GM18868 (cell line): ENCODE measurements around the gene ASTN1.

ENCODE experiments used
- ATAC-seq: cut with Tn5 transposase; IDR thresholded peaks from one replicate; pipeline ENCODE4 v1.9.1; 2021; ENCODE audit warnings: mild to moderate bottlenecking, moderate library complexity; ENCODE audit not compliant: unreplicated experiment

Gene ASTN1

DNA sequence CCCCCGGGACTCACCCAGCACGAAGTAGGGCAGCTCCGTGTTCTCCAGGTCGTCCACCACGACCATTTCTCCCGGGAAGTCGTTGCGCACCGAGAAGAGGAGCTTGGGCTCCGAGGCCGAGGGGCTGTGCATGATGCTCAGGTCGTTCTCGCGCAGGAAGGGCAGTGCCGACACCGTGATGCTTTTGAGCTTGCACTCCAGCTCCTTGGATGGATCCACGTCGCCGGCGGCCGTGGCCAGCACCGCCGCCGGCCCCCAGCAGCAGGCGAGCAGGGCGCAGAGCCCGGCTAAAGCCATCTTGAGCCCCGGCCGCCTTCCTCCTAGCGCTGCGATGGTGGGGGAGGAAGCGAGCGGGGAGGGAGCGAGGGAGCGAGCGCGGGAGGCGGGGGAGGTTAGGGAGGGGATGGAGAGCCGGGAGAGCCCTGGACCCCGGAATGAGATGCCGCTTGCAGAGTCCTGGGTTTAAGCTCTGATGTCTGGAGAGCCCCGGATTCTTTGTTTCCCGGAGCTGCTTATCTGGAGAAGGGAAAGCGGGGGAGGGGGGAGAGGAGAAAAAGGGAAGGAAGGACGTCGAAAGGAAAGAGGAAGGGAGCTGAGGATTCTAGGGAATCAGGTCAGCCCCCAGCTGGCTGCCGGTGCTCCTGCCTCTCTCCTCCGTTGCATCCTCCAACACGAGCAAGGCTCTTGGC lies at the start of gene ASTN1:
TSS of gene ASTN1 (minus strand) at position 333 of the 689 bp plus-strand sequence. CDS start at position 297, 36 bp downstream.
- ATAC-seq: no peak

DNA sequence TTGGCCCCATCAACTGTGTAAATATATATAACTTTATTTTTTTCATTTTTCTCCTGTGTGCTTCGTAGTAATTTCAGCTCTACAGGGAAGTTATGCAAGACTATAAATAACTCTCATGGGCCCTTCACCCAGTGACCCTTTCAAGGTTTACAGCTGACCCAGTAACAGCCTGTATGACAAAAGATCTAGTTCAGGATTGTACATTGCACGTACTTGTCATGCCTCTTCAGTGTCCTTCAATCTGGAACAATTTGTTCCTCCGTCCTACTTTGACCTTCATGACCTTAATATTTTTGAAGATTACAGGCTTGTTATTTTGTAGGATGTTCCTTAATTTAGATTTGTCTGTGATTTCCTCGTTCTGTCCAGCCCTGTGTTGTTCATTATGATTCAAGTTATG lies 46.7 kb upstream of the ASTN1 start:
- no peak for ATAC-seq

DNA sequence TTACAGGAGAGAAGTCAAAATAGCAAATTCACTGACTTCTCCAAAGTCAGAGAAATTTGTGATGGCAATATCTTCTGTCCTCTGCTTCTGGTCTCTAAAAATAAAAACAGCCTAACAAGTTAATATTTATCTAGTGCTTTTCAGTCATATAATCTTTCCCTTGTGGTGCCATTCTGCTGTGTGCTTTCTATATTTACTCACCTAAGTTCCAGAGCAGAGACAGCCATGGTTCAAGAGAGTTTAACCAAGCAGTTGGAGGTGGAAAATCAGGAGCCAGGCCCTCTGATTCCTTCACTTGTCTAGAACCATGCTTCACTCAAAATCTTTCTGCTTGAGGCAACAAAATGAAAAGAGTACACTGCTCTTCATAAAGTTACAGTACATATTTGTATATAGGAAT lies 45.6 kb upstream of the ASTN1 start:
- no peak for ATAC-seq

DNA sequence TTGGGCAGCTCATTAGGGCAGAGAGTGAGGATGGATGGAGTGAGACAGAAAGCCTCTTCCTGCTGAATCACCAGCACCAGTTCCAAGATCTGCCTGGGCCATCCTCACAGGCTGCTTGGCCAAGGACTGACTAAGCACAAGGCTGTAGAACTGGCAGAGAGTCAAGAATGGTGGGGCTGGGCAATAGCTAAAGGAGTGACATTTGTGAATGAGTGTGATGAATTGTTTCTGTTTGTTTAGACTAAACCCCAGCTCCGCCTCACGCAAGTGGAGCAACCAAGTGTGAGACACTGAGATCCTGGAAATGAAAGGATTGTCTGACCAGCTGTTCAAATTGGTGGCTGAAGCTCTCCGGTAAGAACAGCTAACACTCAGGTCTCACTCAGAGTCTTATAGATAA lies 44.8 kb upstream of the ASTN1 start:
- no peak for ATAC-seq

DNA sequence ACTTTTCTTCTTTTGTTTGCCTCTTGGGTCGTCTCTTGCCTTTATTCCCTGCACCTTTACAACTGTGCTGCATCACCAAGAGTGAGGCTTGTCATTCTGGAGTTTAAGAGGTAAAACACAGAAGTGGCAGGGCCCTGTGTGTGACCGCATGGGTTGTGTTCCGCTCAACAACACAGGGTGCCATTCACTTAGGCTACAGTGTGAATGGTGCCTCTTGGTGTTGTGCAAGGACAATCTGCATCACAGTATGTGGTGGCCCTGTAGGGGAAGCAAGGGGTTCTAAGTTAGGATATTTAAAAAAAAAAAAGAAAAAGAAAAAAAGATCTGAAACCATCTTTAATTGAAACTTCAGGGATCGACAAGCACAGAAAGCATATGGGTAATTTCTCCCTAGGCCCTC lies 44.4 kb upstream of the ASTN1 start:
- no peak for ATAC-seq

DNA sequence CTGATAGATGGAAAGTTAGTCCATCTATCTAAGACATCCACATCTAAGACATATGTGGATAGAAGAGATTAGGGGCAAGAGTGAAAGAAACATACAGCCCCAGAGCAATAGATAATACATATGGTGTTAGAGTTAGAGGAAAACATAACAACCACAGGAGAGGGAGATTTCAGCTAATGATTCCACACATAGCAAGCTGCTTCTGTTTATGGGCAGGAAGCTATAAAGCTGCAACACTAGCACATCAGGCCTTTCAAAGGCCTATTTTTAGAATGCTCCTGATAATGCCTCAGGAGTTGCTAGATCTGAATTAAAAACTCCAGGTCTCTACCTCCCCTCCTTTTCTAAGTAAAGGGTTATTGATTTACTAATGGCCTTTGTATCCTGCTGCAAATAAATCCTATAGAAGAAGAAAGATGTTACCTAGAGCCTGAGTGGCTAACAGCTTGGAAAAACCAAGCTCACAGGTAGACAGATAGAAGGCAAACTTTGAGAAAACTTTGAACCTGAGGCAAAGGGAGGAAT lies 42.4 kb upstream of the ASTN1 start:
- ATAC-seq: no peak

DNA sequence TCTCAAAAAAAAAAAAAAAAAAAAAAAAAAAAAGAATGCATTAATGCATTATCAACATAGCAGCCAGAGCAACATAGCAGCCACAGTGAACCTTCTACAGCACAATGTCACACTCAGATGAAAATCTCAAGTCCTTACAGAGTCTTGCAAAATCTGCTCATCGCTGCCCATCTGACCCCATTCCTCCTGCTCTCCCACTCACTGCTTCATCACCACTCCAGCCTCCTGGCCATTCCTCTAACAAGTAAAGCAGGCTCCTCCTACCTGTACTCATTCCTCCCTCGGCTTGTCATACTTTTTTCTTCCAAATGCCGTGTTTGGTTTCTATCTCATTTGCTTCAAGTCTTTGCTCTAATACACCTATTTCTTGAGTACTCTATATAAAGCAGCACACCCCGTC lies 35.8 kb upstream of the ASTN1 start:
- ATAC-seq: no peak

DNA sequence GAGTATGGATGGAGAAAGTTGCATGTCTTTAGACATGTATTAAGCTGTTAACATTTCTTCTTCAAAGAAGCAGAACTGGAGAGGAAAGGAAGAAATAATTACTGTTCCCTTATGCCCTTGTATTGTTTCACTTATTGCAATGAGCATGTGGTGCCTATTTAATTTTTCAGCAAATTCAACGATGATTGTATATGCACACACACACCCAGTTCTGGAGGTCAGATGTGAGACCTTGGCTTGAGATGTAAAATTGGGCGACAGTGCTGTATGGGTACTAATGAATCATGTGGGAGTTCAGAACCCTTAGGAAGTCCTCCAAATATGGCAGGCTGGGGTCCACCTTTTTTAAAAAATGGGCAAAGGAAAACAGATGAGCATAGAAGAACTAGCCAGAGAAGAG lies 33.7 kb upstream of the ASTN1 start:
- no peak for ATAC-seq

DNA sequence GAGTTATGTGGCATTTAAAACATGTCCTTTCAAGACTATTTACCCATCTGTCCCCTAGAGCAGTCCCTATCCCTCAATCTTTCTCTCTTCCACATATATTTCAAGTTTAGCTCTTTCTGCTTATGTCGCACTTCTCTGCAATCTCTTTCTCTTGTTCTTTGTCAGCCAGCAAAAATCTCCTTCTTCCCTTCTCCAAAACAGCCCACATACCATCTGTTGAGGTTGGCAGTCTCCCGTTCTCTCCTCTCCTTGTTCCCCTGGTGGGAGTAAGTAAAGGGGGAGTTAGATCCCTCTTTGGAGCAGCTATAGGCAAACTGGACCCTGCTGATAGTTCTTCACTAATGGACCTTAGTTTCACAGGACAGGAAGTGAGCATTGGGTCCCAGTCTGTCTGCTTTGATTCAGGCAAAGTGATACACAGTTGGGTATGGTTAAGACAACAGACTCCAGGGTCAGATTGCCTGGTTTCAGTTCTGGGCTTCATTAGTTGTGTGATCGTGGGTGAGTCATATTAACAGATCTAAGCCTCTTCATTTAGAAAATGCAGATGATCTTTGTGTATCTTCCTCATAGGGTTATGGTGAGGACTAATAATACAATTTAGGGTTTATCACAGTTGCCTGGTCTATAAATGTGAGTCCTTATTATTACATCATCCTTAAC lies 25.9 kb upstream of the ASTN1 start:
- ATAC-seq: no peak

DNA sequence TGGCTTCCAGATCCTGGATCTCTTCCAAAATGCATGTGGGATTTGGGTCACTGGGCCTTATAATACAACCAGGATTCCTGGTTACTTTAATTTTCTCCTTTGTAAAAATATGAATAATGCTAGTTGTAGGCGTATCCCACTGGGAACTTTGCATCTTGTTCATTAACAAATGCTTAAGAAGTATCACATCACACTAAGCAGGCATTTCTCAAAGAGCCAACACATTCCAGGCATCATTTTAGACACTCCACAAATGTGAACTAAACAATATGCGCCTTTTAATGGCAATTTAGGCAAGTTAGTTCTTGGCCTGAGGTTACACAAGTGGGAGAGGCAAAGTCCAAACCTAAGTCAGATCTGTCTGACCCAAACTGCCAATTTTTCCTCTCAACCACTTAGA lies 22.1 kb upstream of the ASTN1 start:
- ATAC-seq: no peak

DNA sequence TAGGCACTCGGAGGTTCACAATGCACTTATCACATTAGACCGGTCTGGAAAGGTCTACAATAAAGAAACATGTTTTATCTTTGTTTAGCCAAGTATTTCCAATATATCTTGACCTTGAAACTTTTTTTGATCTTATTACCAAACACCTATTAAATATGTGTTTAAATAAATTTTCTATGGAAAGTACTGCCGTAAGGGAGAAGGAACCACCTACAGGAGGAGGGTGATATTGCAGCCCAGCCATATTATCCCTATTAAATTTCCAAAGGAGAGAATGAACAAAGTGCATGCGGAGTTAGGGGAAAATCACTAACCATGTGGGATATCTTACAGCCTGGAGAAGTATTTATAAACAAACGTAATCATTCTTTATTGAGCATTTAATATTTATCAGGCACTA lies 20.7 kb upstream of the ASTN1 start:
- ATAC-seq: no peak

DNA sequence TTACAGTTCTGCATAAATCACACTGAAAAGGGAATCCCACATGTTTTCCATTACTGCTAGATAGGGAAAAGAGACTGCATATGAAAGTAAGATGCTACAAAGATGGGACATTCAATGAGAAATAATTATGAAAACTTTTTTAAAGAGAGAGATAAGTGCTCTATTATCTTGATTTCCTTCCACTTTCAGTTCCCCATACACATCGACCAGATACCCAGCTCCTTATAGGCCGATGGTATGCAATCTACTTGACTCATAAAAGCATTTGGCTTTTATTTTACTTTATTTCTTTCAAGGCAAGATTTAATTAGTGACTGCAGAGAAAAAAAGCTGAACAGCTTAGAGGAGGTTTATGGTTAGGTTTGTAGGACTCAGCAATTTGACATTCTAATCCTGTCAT lies 19.3 kb upstream of the ASTN1 start:
- no peak for ATAC-seq

DNA sequence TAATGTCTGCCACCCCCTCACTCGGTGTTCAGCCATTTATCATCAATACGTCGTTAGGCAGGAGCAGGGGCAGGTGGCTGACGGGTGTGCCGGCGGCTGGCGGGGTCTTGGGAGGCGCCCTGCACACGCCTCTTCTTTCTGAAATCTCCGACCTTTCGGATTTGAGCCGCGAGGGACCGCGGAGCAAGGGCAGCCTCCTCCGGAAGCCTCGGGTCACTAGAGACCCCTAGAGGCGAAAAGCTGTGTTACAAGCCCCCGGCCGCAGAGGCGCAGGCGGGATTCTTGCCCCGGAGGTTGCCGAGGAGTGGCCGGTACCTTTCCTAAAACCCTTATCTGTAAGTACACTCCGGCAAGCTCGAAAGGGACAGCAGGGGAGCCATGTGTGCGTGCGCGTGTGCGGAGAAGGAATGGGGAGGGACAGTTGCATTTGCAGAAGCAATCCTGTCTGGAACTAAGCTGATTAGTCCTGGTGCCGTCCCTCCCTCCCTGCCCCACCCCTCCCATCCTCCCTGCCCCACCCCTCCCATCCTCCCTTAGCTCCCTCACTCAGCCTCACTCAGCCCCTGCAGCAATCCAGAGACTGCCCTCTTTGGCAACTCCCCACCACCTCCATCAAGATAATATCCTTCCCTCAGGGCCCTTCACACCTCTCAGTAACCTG lies 17.2 kb upstream of the ASTN1 start:
- peak; percentile 98 for ATAC-seq

DNA sequence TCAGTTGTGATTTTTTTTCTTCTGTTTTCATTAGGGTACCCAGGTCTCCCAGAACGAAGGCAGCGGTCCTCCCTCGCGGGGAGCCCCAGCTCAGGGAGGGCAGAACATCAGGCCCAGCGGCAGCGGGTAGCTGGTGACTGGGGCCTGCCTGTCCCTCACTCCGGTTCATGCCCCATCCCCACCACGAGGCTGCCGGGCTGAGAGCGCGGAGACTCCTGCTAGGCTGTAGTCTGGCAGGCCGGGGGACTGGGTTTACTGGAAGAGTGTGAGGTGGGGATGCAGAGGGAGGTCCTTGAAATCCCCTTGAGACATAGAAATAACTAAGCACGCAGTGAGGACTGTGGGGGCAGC lies 16.7 kb upstream of the ASTN1 start:
- no peak for ATAC-seq

DNA sequence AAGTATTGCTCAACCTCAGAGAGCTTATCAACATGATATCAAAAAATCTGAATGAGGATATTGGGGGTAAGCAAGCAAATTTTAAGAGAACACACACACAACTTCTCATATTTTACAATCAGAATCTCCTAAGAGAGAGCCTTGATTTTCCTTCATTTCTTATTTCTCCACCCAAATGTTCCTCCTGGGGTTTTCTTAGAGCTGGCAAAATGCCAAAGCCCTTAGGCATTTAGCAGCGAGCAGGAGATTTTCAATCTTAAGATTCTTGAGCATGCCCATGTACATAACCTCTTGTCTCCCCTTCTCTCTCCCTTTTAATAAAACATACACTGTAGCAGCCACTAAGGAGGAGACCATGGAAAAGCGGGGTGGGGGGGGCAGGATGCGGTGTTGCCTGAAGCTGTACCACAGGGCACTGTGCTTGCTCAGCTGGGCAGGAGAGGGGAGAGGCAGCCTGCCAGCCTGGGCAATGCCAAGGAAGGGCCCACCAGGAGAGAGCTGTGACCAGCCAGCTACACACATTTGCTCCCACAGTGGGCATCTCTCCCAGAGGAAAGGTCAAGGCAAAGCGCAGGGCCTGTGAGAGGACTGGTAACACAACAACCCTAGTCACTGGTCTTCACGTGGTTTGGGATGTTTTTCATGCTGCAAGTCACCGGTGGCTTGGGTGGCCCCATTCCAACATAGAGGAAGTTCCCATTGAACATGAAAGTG lies 10.6 kb upstream of the ASTN1 start:
- ATAC-seq: no peak

DNA sequence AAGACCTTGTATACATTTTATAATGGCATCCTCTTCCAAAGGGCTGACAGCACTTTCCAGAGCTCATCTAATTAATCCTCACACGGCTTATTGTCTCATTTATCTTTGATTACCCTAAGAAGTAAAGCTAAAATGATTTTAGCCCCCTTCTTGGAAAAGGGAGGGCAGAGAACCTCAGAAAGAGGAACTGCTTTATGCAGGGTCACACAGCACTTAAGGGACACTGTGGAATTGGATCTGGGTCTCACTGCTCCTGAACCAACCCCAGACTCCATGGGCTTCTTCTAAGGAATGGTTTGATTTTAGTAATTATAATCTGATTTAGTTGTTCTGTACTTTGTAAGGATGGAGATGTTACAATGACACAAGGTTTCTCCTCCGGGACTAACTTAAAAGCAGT lies 9.5 kb upstream of the ASTN1 start:
- no peak for ATAC-seq

DNA sequence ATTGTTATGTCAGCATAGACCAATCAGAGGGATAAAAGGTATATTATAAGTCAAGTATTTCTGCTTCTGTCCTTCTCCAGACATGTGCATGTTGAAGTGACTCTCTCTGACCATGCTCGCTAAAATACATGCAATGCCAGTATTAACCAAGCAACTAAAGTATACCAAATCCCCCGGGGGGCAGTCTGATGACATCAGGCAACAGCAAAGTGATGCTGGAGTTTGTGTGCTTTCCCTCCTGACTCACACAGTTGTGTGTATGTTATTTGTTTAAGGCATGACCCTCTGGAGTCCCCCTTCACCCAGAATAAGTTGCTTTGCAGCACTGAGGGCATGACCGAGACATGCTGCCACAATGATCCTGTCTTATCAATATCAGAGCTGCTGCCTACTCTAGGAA lies 8.4 kb upstream of the ASTN1 start:
- ATAC-seq: peak; percentile 32

DNA sequence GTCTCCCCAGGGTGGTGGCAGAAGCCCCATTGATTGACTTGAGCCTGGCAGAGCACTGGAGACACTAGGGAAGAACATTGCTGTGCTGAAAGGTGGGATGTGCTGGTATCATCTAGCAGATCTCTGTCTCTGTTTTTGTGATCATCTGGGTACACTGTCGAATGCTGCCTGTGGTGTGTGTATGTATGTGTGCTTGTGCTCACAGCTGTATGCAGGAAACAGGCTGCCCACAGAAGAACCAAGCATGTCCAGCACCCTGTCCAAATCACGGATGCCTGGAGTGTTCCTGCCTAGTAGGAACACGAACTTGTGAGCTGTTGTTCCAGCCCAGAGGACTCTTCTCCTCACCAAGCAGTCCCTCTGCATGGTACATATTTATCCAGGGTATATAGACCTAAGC lies 7.8 kb upstream of the ASTN1 start:
- ATAC-seq: no peak

DNA sequence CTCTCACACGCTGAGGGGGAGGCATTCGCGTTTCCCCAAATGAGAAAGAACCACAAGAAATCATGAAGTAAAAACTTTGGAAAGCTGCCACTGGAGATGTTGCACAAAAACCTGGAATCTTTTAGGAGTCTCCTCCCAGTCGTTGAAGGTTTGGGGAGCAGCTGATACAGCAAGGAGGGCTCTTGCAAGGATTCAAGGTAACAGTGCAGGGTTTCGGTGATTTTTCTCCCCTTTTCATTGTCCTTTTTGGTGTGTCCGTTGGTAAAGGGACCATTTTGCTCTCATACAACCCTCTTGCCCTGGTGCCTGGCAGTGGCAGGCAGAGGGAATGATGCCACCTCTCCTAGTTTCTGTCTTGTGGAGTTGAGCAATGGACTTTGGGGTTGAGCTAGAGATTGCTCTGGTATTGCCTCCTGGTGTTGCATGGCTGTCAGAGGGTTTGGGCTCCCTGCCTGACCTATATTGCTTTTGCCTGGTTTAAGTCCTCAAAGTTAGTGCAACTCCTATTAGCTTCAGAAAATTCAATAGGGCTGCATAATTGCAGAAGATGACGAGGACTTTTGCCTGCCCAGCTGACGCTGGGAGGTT lies 7.1 kb upstream of the ASTN1 start:
- ATAC-seq: no peak

DNA sequence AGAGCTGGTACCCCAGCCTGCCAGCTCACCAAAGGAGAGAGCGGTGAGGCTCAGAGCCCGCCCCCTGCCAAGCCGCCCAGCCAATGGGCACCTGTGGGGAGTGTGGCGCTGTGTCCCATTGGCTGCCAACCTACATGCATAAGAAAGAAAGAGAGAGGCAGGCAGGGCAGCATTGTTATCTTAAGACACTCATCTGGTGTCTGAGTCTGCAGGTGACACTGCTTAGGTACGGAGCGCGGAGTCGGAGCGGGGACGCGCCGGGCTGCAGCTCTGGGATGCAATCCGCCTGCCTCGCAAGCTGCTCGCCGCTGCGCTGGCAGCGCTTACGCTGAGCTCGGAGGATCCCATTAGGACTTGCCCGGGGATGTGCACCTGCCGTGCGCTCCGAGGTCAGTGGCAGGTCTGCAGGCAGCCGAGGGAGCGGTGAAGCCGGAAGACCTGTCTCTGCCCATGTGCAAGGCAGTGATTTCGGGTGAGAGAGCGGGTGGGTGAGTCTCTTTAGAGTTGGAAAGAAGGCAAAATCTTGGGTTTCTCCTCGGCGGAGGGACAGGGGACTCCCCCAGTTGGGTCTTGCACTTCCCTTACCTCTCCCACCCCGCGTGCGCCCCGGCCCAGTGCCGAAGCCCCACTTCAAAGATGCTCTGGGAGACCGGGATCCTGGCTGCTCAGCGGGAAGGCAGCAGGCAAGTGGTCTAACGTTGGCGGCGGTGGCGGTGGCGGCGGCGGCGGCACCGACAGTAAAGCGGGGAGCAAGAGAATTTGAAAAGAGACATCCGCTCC lies 6.4 kb upstream of the ASTN1 start, which contains the start of gene BRINP2:
TSS of gene BRINP2 (plus strand) at position 203 of the 780 bp plus-strand sequence. CDS start 58,919 bp downstream, outside the sequence.
- peak; percentile 91 for ATAC-seq
